GM23338 (cell line): ENCODE results near the gene TOLLIP. TPM values are rescaled to one million over a fixed set of nuclear protein-coding genes. Genes with fewer than 3 reads are reported as not detected.

Source experiments
- ATAC-seq: fragments of 200-7000 bp; cut with Tn5 transposase; 3 replicates; pipeline ENCODE4 v1.9.1; 2020
- DNase-seq: peaks from one replicate; pipeline ENCODE4 v3.0.0-alpha.2; 2015; ENCODE audit warnings: low spot score
- H2AFZ ChIP-seq: fragments of 200-600 bp; sonication (generic); 2 replicates; pipeline ENCODE4 v1.8.0; 2016; ENCODE audit warnings: antibody characterized with exemption, mild to moderate bottlenecking, moderate library complexity
- H3F3A ChIP-seq: fragments of 200-600 bp; sonication (generic); replicated peaks from 2 replicates; pipeline ENCODE4 v1.8.0; 2017; ENCODE audit warnings: antibody characterized with exemption, mixed run types, low read depth
- H3K27ac ChIP-seq: fragments of 200-600 bp; sonication (generic); 2 replicates; pipeline ENCODE4 v1.6.1; 2016; ENCODE audit warnings: low read depth
- H3K27me3 ChIP-seq: fragments of 200-600 bp; sonication (generic); 2 replicates; pipeline ENCODE4 v1.8.0; 2016; ENCODE audit warnings: mild to moderate bottlenecking, mixed run types, moderate library complexity; ENCODE audit not compliant: insufficient read depth
- H3K36me3 ChIP-seq: fragments of 200-600 bp; sonication (generic); 2 replicates; pipeline ENCODE4 v1.8.0; 2016; ENCODE audit warnings: mild to moderate bottlenecking; ENCODE audit not compliant: insufficient read depth
- H3K4me1 ChIP-seq: fragments of 200-600 bp; sonication (generic); 2 replicates; pipeline ENCODE4 v1.8.0; 2016; ENCODE audit warnings: mild to moderate bottlenecking, moderate library complexity; ENCODE audit not compliant: insufficient read depth
- H3K4me2 ChIP-seq: fragments of 200-600 bp; sonication (generic); 2 replicates; pipeline ENCODE4 v1.7.1; 2017; ENCODE audit warnings: mixed run types
- H3K4me3 ChIP-seq: fragments of 200-600 bp; sonication (generic); 2 replicates; pipeline ENCODE4 v1.6.1; 2016; ENCODE audit warnings: mixed run types
- H3K79me2 ChIP-seq: fragments of 200-600 bp; sonication (generic); replicated peaks from 2 replicates; pipeline ENCODE4 v1.8.0; 2017; ENCODE audit warnings: mild to moderate bottlenecking; ENCODE audit not compliant: insufficient read depth
- H3K9me2 ChIP-seq: fragments of 200-600 bp; sonication (generic); 2 replicates; pipeline ENCODE4 v1.8.0; 2017; ENCODE audit not compliant: insufficient read depth
- H4K20me1 ChIP-seq: fragments of 200-600 bp; sonication (generic); replicated peaks from 2 replicates; pipeline ENCODE4 v1.8.0; 2017; ENCODE audit warnings: mild to moderate bottlenecking; ENCODE audit not compliant: insufficient read depth
- H3K27ac Mint-ChIP-seq: 2 replicates; pipeline ENCODE4 v1.8.0; 2020; ENCODE audit warnings: inconsistent platforms, mild to moderate bottlenecking, moderate library complexity, mixed read lengths
- H3K27me3 Mint-ChIP-seq: 3 replicates; pipeline ENCODE4 v1.8.0; 2022; ENCODE audit warnings: low read depth, mild to moderate bottlenecking, moderate library complexity, mixed read lengths, inconsistent platforms; ENCODE audit not compliant: insufficient read depth, poor library complexity
- H3K36me3 Mint-ChIP-seq: 3 replicates; pipeline ENCODE4 v1.8.0; 2021; ENCODE audit warnings: low read depth, mild to moderate bottlenecking, inconsistent platforms, moderate library complexity, mixed read lengths
- H3K4me1 Mint-ChIP-seq: 3 replicates; pipeline ENCODE4 v1.8.0; 2020; ENCODE audit warnings: mild to moderate bottlenecking, inconsistent platforms, mixed read lengths
- H3K4me3 Mint-ChIP-seq: 3 replicates; pipeline ENCODE4 v1.8.0; 2021; ENCODE audit warnings: moderate library complexity, mild to moderate bottlenecking, inconsistent platforms, mixed read lengths
- H3K9me3 Mint-ChIP-seq: 3 replicates; pipeline ENCODE4 v1.8.0; 2020; ENCODE audit warnings: moderate library complexity, mild to moderate bottlenecking, inconsistent platforms, mixed read lengths
- CREB1 ChIP-seq: fragments of 250-450 bp; sonication (Bioruptor Pico); IDR thresholded peaks from 2 replicates; pipeline ENCODE4 v1.5.0; 2020; ENCODE audit warnings: low read depth, mild to moderate bottlenecking, moderate library complexity
- CTCF ChIP-seq, 2 experiments: fragments of 200-600 bp in 1 of 2; sonication (generic) in 1 of 2; conservative IDR thresholded peaks; 2 replicates each; pipeline versions ENCODE4 v1.5.1 to v1.6.1; 2016 to 2017; ENCODE audit warnings: antibody characterized with exemption in 2 of 2, low read depth in 2 of 2, mild to moderate bottlenecking in 2 of 2, moderate library complexity in 1 of 2
- ETS1 ChIP-seq: IDR thresholded peaks from 2 replicates; pipeline ENCODE4 v1.6.1; 2016; ENCODE audit warnings: antibody characterized with exemption
- EZH2 ChIP-seq: fragments of 200-600 bp; sonication (generic); IDR thresholded peaks from one replicate; pipeline ENCODE4 v1.8.0; 2017; ENCODE audit warnings: antibody characterized with exemption, mild to moderate bottlenecking, low read depth; ENCODE audit not compliant: unreplicated experiment
- NANOG ChIP-seq: IDR thresholded peaks from 2 replicates; pipeline ENCODE4 v1.6.1; 2016; ENCODE audit warnings: antibody characterized with exemption, borderline replicate concordance
- POLR2AphosphoS5 ChIP-seq: IDR thresholded peaks from 2 replicates; pipeline ENCODE4 v1.6.1; 2016; ENCODE audit warnings: antibody characterized with exemption, low read depth
- REST ChIP-seq: IDR thresholded peaks from one replicate; pipeline ENCODE4 v1.6.1; 2018; ENCODE audit warnings: antibody characterized with exemption; ENCODE audit not compliant: unreplicated experiment
- STAT1 ChIP-seq: IDR thresholded peaks from one replicate; pipeline ENCODE4 v1.6.1; 2016; ENCODE audit warnings: antibody characterized with exemption; ENCODE audit not compliant: unreplicated experiment
- ZNF331 ChIP-seq: fragments of 250-450 bp; sonication (Bioruptor Pico); IDR thresholded peaks from 2 replicates; pipeline ENCODE4 v1.5.0; 2020; ENCODE audit warnings: low read depth, mild to moderate bottlenecking, moderate library complexity
- polyA plus RNA-seq: library from polyadenylated mRNA; unstranded; fragments of >200 nt; fragmentation: Nextera tagmentation; extraction: Ambion mirVana; gene quantifications from 2 replicates; pipeline ENCODE4 v1.2.1, GENCODE V29; 2016
- total RNA-seq: library from RNA; depleted of rRNA; stranded (reverse); fragments of >200 nt; shearing (Covaris generic); gene quantifications from 2 replicates; pipeline ENCODE4 v1.2.3, GENCODE V29; 2014

Gene TOLLIP
- total and polyA plus RNA-seq, 2 experiments from 2014 or later = 13.5 to 18.0 TPM

- peak overlapping the region; percentile 66 for H3K4me3 ChIP-seq
- Mint-ChIP-seq H3K36me3 (peaks cover 9% of the 10 kb centered on the region), H3K27me3 (peaks cover 15% of the 10 kb centered on the region), H3K9me3 (peaks cover 13% of the 10 kb centered on the region; the same call in 2 of the 3 replicates), H3K27ac (peak overlapping the region; percentile 13; the same call in 1 of the 2 replicates), H3K4me3 (peak overlapping the region; percentile 78), H3K4me1 (peaks cover 14% of the 10 kb centered on the region)
- H3K9me2 ChIP-seq = no peaks in the 10 kb centered on the region
- H3K36me3 ChIP-seq = no peaks in the 10 kb centered on the region
- H3K79me2 ChIP-seq = peaks cover 22% of the 10 kb centered on the region
- DNase-seq = no peak
- no peaks in the 10 kb centered on the region for H3F3A ChIP-seq
- H2AFZ ChIP-seq = peak overlapping the region; percentile 95; the same call in 1 of the 2 replicates
- ATAC-seq = no peak
- peak overlapping the region; percentile 91 for H3K4me2 ChIP-seq
- TF ChIP-seq POLR2AphosphoS5 = no peak
- no peaks in the 10 kb centered on the region; the same call in 1 of the 2 replicates for H3K27me3 ChIP-seq
- peaks cover 5% of the 10 kb centered on the region; the same call in 1 of the 2 replicates for H3K4me1 ChIP-seq
- 0 out of 2 replicates have a peak, but pooled peaks cover 5% of the 10 kb centered on the region for H4K20me1 ChIP-seq
- H3K27ac ChIP-seq = no peak overlapping the region
These were observed 1.5 kb upstream of the TOLLIP start for GRCh38 chr11:1310772-1311468.

GRCh38 chr11:1310318-1310687, 871 bp upstream of the TOLLIP start:
- H3K27me3 Mint-ChIP-seq = peaks cover 15% of the 10 kb centered on the region
- ATAC-seq = no peak
- Histone ChIP-seq H3K27me3 (no peaks in the 10 kb centered on the region; the same call in 1 of the 2 replicates), H3K79me2 (peaks cover 24% of the 10 kb centered on the region), H3F3A (no peaks in the 10 kb centered on the region), H3K4me3 (peak overlapping the region; percentile 66), H3K4me1 (peaks cover 5% of the 10 kb centered on the region; the same call in 1 of the 2 replicates), H3K9me2 (no peaks in the 10 kb centered on the region), H4K20me1 (0 out of 2 replicates have a peak, but pooled peaks cover 5% of the 10 kb centered on the region), H3K4me2 (peak overlapping the region; percentile 91), H3K36me3 (no peaks in the 10 kb centered on the region), H2AFZ (peak overlapping the region; percentile 95), H3K27ac (no peak overlapping the region)
- peaks cover 13% of the 10 kb centered on the region; the same call in 2 of the 3 replicates for H3K9me3 Mint-ChIP-seq
- H3K36me3 Mint-ChIP-seq = peaks cover 9% of the 10 kb centered on the region
- H3K27ac Mint-ChIP-seq = peak overlapping the region; percentile 13; the same call in 1 of the 2 replicates
- peak overlapping the region; percentile 78 for H3K4me3 Mint-ChIP-seq
- no peak for DNase-seq
- peaks cover 14% of the 10 kb centered on the region for H3K4me1 Mint-ChIP-seq
- TF ChIP-seq CREB1 (no peak), STAT1 (no peak), ETS1 (no peak), NANOG (no peak), ZNF331 (no peak), REST (no peak), POLR2AphosphoS5 (no peak), EZH2 (no peak), CTCF (conservative IDR thresholded peaks at IDR 0.05; ENCODE audit: low read depth in 2 of 2) (no peak)
